Mesendoderm (in vitro differentiated cells): ENCODE measurements around the gene VPS39.

Source experiments
- DNase-seq: peaks from one replicate; pipeline ENCODE4 v3.0.0; 2013
- H2AK5ac ChIP-seq: 2 replicates; pipeline ENCODE4 v1.6.1; 2013; ENCODE audit warnings: low read length, inconsistent platforms
- H2BK120ac ChIP-seq: 2 replicates; pipeline ENCODE4 v1.6.1; 2013; ENCODE audit warnings: low read depth, mild to moderate bottlenecking, low read length, moderate library complexity, mixed read lengths
- H2BK15ac ChIP-seq: replicated peaks from 2 replicates; pipeline ENCODE4 v1.6.1; 2013; ENCODE audit warnings: low read depth, mild to moderate bottlenecking, moderate library complexity
- H2BK5ac ChIP-seq: 2 replicates; pipeline ENCODE4 v1.6.1; 2013; ENCODE audit warnings: low read length, inconsistent platforms
- H3K18ac ChIP-seq: 2 replicates; pipeline ENCODE4 v1.6.1; 2013; ENCODE audit warnings: mild to moderate bottlenecking, low read length, mixed read lengths
- H3K23ac ChIP-seq: one replicate; pipeline ENCODE4 v1.6.1; 2013; ENCODE audit warnings: low read length
- H3K27ac ChIP-seq: 2 replicates; pipeline ENCODE4 v1.5.1; 2013; ENCODE audit warnings: low read depth, mild to moderate bottlenecking, inconsistent platforms, low read length, moderate library complexity
- H3K27me3 ChIP-seq: 2 replicates; pipeline ENCODE4 v1.6.1; 2013; ENCODE audit warnings: low read length, control low read depth, mild to moderate bottlenecking, inconsistent platforms; ENCODE audit not compliant: insufficient read depth, poor library complexity
- H3K36me3 ChIP-seq: 2 replicates; pipeline ENCODE4 v1.6.1; 2013; ENCODE audit warnings: low read length, inconsistent platforms; ENCODE audit not compliant: control insufficient read depth, insufficient read depth
- H3K4ac ChIP-seq: one replicate; pipeline ENCODE4 v1.6.1; 2013; ENCODE audit warnings: low read depth, mild to moderate bottlenecking, low read length, moderate library complexity
- H3K4me1 ChIP-seq: 2 replicates; pipeline ENCODE4 v1.6.1; 2013; ENCODE audit warnings: low read depth, low read length, inconsistent platforms; ENCODE audit not compliant: control insufficient read depth
- H3K4me2 ChIP-seq: 2 replicates; pipeline ENCODE4 v1.6.1; 2013; ENCODE audit warnings: low read length
- H3K4me3 ChIP-seq: 2 replicates; pipeline ENCODE4 v1.5.1; 2013; ENCODE audit warnings: mild to moderate bottlenecking, low read length
- H3K56ac ChIP-seq: one replicate; pipeline ENCODE4 v1.6.1; 2013; ENCODE audit warnings: low read length
- H3K79me1 ChIP-seq: 2 replicates; pipeline ENCODE4 v1.6.1; 2013; ENCODE audit warnings: low read length, inconsistent platforms
- H3K79me2 ChIP-seq: 2 replicates; pipeline ENCODE4 v1.6.1; 2013; ENCODE audit warnings: mild to moderate bottlenecking, low read length; ENCODE audit not compliant: control insufficient read depth, insufficient read depth
- H3K9ac ChIP-seq: 2 replicates; pipeline ENCODE4 v1.6.1; 2013; ENCODE audit warnings: low read length, inconsistent platforms
- H4K5ac ChIP-seq: one replicate; pipeline ENCODE4 v1.6.1; 2013; ENCODE audit warnings: low read length
- H4K8ac ChIP-seq: one replicate; pipeline ENCODE4 v1.6.1; 2013; ENCODE audit warnings: low read depth, mild to moderate bottlenecking, control low read depth, low read length, moderate library complexity
- WGBS: extraction: QIAGEN DNeasy Blood & Tissue Kit; methylation state at CpG from one replicate; pipeline ENCODE4 v1.1.7; 2013; ENCODE audit warnings: low lambda C conversion rate, missing lambda C conversion rate; ENCODE audit not compliant: insufficient coverage; ENCODE audit errors: extremely low coverage; 5-methylcytosine and 5-hydroxymethylcytosine counted together

VPS39 gene

GRCh38 chr15:42133886-42134502 is 74.1 kb downstream of the VPS39 start:
- Histone ChIP-seq H2BK15ac (no peak overlapping the region), H2AK5ac (no peak overlapping the region), H3K79me2 (no peaks in the 10 kb centered on the region), H3K79me1 (no peaks in the 10 kb centered on the region), H2BK5ac (no peak overlapping the region), H3K4me2 (no peak overlapping the region), H2BK120ac (no peak overlapping the region), H3K27me3 (no peaks in the 10 kb centered on the region), H4K5ac (no peak overlapping the region), H3K36me3 (no peaks in the 10 kb centered on the region), H3K4me3 (no peak overlapping the region), H3K27ac (no peak overlapping the region), H3K9ac (no peak overlapping the region), H3K4ac (no peak overlapping the region), H3K56ac (no peak overlapping the region), H3K4me1 (no peaks in the 10 kb centered on the region), H3K18ac (no peak overlapping the region), H4K8ac (no peak overlapping the region), H3K23ac (no peak overlapping the region)
- peak; percentile 82 for DNase-seq
- no CpG with 5 or more reads among the region's 11 CpGs for WGBS

GRCh38 chr15:42133356-42133755 is 74.7 kb downstream of the VPS39 start:
- Histone ChIP-seq H2BK5ac (no peak overlapping the region), H3K4ac (no peak overlapping the region), H3K9ac (no peak overlapping the region), H3K4me2 (no peak overlapping the region), H2AK5ac (no peak overlapping the region), H3K4me1 (no peaks in the 10 kb centered on the region), H4K8ac (no peak overlapping the region), H3K23ac (no peak overlapping the region), H2BK120ac (no peak overlapping the region), H3K36me3 (no peaks in the 10 kb centered on the region), H3K79me1 (no peaks in the 10 kb centered on the region), H3K4me3 (no peak overlapping the region), H3K27me3 (no peaks in the 10 kb centered on the region), H3K27ac (no peak overlapping the region), H3K79me2 (no peaks in the 10 kb centered on the region), H3K18ac (no peak overlapping the region), H4K5ac (no peak overlapping the region), H2BK15ac (no peak overlapping the region), H3K56ac (no peak overlapping the region)
- no CpG with 5 or more reads among the region's 4 CpGs for WGBS
- DNase-seq = no peak

GRCh38 chr15:42131826-42132806 is 76.0 kb downstream of the VPS39 start:
- H3K79me1 ChIP-seq = no peaks in the 10 kb centered on the region
- no peaks in the 10 kb centered on the region for H3K79me2 ChIP-seq
- H2BK15ac ChIP-seq = no peak overlapping the region
- no peaks in the 10 kb centered on the region for H3K4me1 ChIP-seq
- no peak overlapping the region for H3K4me3 ChIP-seq
- no peak overlapping the region for H3K9ac ChIP-seq
- H3K4ac ChIP-seq = no peak overlapping the region
- no peak overlapping the region for H3K27ac ChIP-seq
- DNase-seq = peak; percentile 25
- no peak overlapping the region for H3K18ac ChIP-seq
- H3K4me2 ChIP-seq = no peak overlapping the region
- H2BK5ac ChIP-seq = no peak overlapping the region
- no peak overlapping the region for H4K8ac ChIP-seq
- no peaks in the 10 kb centered on the region for H3K36me3 ChIP-seq
- no peak overlapping the region for H4K5ac ChIP-seq
- H3K23ac ChIP-seq = no peak overlapping the region
- no peak overlapping the region for H3K56ac ChIP-seq
- H3K27me3 ChIP-seq = no peaks in the 10 kb centered on the region
- no peak overlapping the region for H2AK5ac ChIP-seq
- no CpG with 5 or more reads among the region's 9 CpGs for WGBS
- H2BK120ac ChIP-seq = no peak overlapping the region

GRCh38 chr15:42131006-42131405 is 77.1 kb downstream of the VPS39 start:
- no CpG with 5 or more reads among the region's 1 CpG for WGBS
- H4K5ac ChIP-seq = no peak overlapping the region
- no peak overlapping the region for H4K8ac ChIP-seq
- H3K9ac ChIP-seq = no peak overlapping the region
- no peak overlapping the region for H2BK120ac ChIP-seq
- H3K4me1 ChIP-seq = no peaks in the 10 kb centered on the region
- no peak overlapping the region for H3K18ac ChIP-seq
- no peak overlapping the region for H3K56ac ChIP-seq
- H3K36me3 ChIP-seq = no peaks in the 10 kb centered on the region
- no peak overlapping the region for H3K23ac ChIP-seq
- no peak overlapping the region for H2BK5ac ChIP-seq
- no peaks in the 10 kb centered on the region for H3K27me3 ChIP-seq
- no peak overlapping the region for H3K4me2 ChIP-seq
- no peak overlapping the region for H3K4me3 ChIP-seq
- H3K79me2 ChIP-seq = no peaks in the 10 kb centered on the region
- H3K4ac ChIP-seq = no peak overlapping the region
- no peak for DNase-seq
- no peak overlapping the region for H2BK15ac ChIP-seq
- H2AK5ac ChIP-seq = no peak overlapping the region
- no peaks in the 10 kb centered on the region for H3K79me1 ChIP-seq
- H3K27ac ChIP-seq = no peak overlapping the region

- Histone ChIP-seq H3K18ac (no peak overlapping the region), H3K4ac (no peak overlapping the region), H3K4me3 (no peak overlapping the region), H3K79me1 (no peaks in the 10 kb centered on the region), H3K56ac (no peak overlapping the region), H3K79me2 (no peaks in the 10 kb centered on the region), H2BK5ac (no peak overlapping the region), H3K9ac (no peak overlapping the region), H3K27ac (no peak overlapping the region), H4K5ac (no peak overlapping the region), H3K4me1 (no peaks in the 10 kb centered on the region), H4K8ac (no peak overlapping the region), H2BK120ac (no peak overlapping the region), H2BK15ac (no peak overlapping the region), H3K36me3 (no peaks in the 10 kb centered on the region), H3K4me2 (no peak overlapping the region), H3K27me3 (no peaks in the 10 kb centered on the region), H2AK5ac (no peak overlapping the region), H3K23ac (peak overlapping the region; percentile 24)
- no CpG with 5 or more reads among the region's 8 CpGs for WGBS
- no peak for DNase-seq
These were observed 77.7 kb downstream of the VPS39 start for GRCh38 chr15:42130246-42130986.
